Muscle layer of duodenum (tissue), 2 donors: ENCODE measurements around the gene ZNF480.

ENCODE experiments used
- H3K27ac ChIP-seq: one replicate; pipeline ENCODE4 v1.7.0; 2013; ENCODE audit warnings: mild to moderate bottlenecking, low read length
- H3K27me3 ChIP-seq: one replicate; pipeline ENCODE4 v1.7.0; 2013; ENCODE audit warnings: low read depth, mild to moderate bottlenecking, control low read depth, low read length
- H3K36me3 ChIP-seq, 2 donors: one replicate each; pipeline ENCODE4 v1.7.0; 2013; ENCODE audit warnings: low read length in 2 of 2, control low read depth in 1 of 2, mild to moderate bottlenecking in 1 of 2; ENCODE audit not compliant: insufficient read depth in 2 of 2, control insufficient read depth in 1 of 2
- H3K4me1 ChIP-seq, 2 donors: one replicate each; pipeline ENCODE4 v1.7.0; 2013; ENCODE audit warnings: low read length in 2 of 2, mild to moderate bottlenecking in 2 of 2, control low read depth in 1 of 2, moderate library complexity in 1 of 2; ENCODE audit not compliant: insufficient read depth in 2 of 2, control insufficient read depth in 1 of 2
- H3K4me3 ChIP-seq, 2 donors: one replicate each; pipeline ENCODE4 v1.7.0; 2013; ENCODE audit warnings: low read length in 2 of 2, low read depth in 1 of 2, mild to moderate bottlenecking in 1 of 2
- H3K9me3 ChIP-seq, 2 donors: one replicate each; pipeline ENCODE4 v1.7.0; 2013; ENCODE audit warnings: low read length in 2 of 2, control low read depth in 1 of 2, mild to moderate bottlenecking in 1 of 2; ENCODE audit not compliant: control insufficient read depth in 1 of 2
- donor health status: healthy.

Gene ZNF480

DNA sequence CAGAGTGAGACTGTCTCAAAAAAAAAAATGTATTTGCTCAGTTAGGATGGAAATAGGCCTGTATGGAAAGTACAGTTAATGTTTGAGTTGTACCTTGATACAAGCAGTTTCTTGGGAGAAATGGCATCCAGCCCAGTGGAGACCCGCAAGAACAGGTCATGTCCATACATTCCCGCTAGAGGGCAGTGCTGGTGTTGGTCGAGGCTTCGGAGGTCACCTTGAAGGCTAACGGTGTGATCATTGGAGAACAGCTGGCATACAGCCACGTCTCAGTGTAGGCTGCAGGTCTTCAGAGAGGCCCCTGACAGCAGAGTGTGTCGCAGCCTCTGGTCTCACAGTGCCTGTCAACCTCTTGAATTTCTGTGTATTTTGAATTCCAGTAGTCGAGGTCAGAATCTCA lies 46.6 kb downstream of the ZNF480 start:
- H3K9me3 ChIP-seq, result no peaks in the 10 kb centered on the region
- H3K27ac ChIP-seq, result no peak overlapping the region
- H3K4me1 ChIP-seq, result no peaks in the 10 kb centered on the region
- H3K27me3 ChIP-seq, result no peaks in the 10 kb centered on the region
- peaks cover 0 to 12% of the 10 kb centered on the region in 2 donors for H3K36me3 ChIP-seq
- H3K4me3 ChIP-seq, result no peak overlapping the region

DNA sequence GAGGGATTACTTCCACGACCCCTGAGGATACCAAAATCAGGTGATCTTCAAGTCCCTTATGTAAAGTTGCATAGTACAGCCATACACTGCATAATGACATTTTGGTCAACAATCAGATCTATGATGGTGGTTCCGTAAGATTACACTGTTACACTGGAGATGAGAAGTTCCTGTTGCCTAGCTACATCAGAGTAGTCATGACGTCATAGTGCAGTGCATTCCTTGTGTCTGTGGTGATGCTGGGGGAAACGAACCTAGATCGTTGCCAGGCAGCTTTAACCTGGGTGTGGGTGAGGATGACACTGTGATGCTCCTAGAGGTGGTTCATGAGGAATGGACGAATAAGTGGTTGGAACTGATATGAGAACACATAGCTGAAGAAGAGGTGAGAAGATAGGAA lies 48.2 kb downstream of the ZNF480 start:
- Histone ChIP-seq H3K9me3 (no peaks in the 10 kb centered on the region), H3K27me3 (no peaks in the 10 kb centered on the region), H3K4me1 (no peaks in the 10 kb centered on the region), H3K27ac (no peak overlapping the region), H3K4me3 (no peak overlapping the region), H3K36me3 (peaks cover 0 to 28% of the 10 kb centered on the region in 2 donors)

DNA sequence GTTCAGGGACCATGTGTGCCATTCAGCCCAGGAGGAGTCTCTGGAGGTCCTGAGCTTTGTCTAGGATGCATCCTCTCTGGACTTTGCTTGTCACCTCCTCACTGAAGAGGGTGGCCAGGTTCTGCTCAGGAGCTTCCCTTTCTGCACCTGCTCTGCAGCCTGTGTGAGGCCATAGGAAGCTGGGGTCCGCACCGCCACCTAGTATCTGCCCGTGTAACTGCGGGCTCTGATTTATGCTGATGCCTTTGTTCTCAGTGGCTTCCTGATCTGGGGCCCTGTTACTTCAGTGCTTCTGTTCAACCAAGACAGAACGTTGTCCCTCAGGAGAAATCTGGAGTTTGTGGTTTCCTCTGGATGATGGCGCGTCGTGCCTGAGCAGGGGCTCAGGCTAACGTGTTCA lies 54.5 kb downstream of the ZNF480 start:
- no peaks in the 10 kb centered on the region for H3K9me3 ChIP-seq
- peaks cover 21 to 77% of the 10 kb centered on the region in 2 donors for H3K36me3 ChIP-seq
- H3K4me3 ChIP-seq, result no peak overlapping the region
- H3K27ac ChIP-seq, result no peak overlapping the region
- no peaks in the 10 kb centered on the region for H3K27me3 ChIP-seq
- H3K4me1 ChIP-seq, result no peaks in the 10 kb centered on the region

DNA sequence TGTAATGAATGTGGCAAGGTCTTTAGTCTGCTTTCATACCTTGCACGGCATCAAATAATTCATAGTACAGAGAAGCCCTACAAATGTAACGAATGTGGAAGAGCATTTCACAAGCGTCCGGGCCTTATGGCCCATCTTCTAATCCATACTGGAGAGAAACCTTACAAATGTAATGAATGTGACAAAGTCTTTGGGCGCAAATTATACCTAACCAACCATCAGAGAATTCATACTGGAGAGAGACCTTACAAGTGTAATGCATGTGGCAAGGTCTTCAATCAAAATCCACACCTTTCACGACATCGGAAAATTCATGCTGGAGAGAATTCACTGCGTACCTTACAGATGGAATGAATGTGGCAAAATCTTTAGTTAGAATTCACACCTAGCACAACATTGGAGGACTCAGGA lies 69.5 kb downstream of the ZNF480 start:
- Histone ChIP-seq H3K36me3 (peaks cover 2 to 48% of the 10 kb centered on the region in 2 donors), H3K27ac (no peak overlapping the region), H3K4me1 (peaks cover 0 to 7% of the 10 kb centered on the region in 2 donors), H3K4me3 (peak overlapping the region in 1 of 2 donors; percentile 54), H3K9me3 (peaks cover 27 to 34% of the 10 kb centered on the region in 2 donors), H3K27me3 (no peaks in the 10 kb centered on the region)

DNA sequence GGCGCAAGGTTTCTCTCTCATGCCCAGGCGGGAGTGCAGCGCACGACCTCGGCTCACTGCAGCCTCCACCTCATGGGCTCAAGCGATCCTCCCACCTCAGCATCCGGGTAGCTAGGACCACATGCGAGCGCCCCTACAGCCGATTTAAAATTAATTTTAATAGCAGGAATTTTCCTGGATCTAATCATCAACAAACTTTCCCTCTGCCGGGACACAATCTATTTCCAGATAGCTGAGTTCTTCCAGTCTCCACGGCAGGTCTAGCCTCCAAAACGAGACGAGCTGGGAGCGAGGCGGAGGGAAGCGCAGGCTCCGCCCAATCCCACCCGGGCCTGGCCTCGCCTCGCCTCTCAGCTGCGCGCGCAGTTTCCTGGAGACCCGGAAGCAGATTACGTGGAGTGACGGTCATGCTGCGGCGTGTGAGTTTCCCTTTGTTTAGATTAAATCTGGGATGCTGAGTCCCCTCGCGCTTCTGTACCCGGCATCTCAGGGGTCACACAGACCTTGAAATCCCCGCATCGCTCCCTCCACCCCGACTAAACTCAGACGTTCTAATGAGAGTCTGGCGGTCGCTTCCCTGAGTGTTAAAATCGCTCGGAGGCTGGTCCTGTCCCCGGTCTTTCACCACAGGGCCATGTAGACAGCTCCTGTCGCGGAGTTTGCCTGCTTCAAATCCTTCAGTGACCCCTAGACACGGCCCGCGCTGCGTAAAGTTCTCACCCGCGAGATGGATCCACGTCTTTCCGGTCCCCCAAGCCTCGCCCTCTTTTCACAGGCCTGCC lies 72.8 kb downstream of the ZNF480 start, which contains the start of gene ZNF880:
Gene ZNF880 (plus strand): TSS at position 365 of the 782 bp plus-strand sequence. CDS start 43 bp downstream, at position 408.
- Histone ChIP-seq H3K36me3 (peaks cover 19 to 40% of the 10 kb centered on the region in 2 donors), H3K9me3 (peaks cover 22 to 36% of the 10 kb centered on the region in 2 donors), H3K4me1 (peaks cover 0 to 7% of the 10 kb centered on the region in 2 donors), H3K4me3 (peak within 1 kb of the TSS; percentile 60 to 83), H3K27me3 (no peaks in the 10 kb centered on the region), H3K27ac (peak within 1 kb of the TSS; percentile 97)

- H3K4me3 ChIP-seq, result peak overlapping the region; percentile 60 to 83
- no peaks in the 10 kb centered on the region for H3K27me3 ChIP-seq
- H3K4me1 ChIP-seq, result peaks cover 0 to 7% of the 10 kb centered on the region in 2 donors
- peak overlapping the region; percentile 97 for H3K27ac ChIP-seq
- H3K36me3 ChIP-seq, result peaks cover 20 to 39% of the 10 kb centered on the region in 2 donors
- peaks cover 18 to 32% of the 10 kb centered on the region in 2 donors for H3K9me3 ChIP-seq
Observed at GRCh38 chr19:52370341-52370710, 73.4 kb downstream of the ZNF480 start.
